Breast epithelium (tissue), 4 donors: Measurements from ENCODE around the gene C6orf120. TPM values are rescaled to one million over a fixed set of nuclear protein-coding genes. Genes with fewer than 3 reads are reported as not detected.

Experiments
- DNase-seq, 2 donors: peaks; one replicate each; pipeline ENCODE4 v3.0.0-alpha.2; 2019; ENCODE audit warnings: low spot score in 2 of 2
- H3K27ac ChIP-seq, 2 donors: fragments of 200-600 bp; sonication (generic) in 1 of 2; one replicate each; pipeline ENCODE4 v1.5.1; 2016 to 2019; ENCODE audit warnings: mild to moderate bottlenecking in 1 of 2
- H3K27me3 ChIP-seq, 2 donors: fragments of 200-600 bp; sonication (generic) in 1 of 2; one replicate each; pipeline versions ENCODE4 v1.5.1 to v1.6.0; 2017 to 2019; ENCODE audit warnings: control low read depth in 1 of 2, mild to moderate bottlenecking in 1 of 2
- H3K36me3 ChIP-seq: fragments of 200-600 bp; one replicate; pipeline ENCODE4 v1.5.1; 2019
- H3K4me1 ChIP-seq, 2 donors: fragments of 200-600 bp; sonication (generic); one replicate each; pipeline ENCODE4 v1.5.1; 2016 to 2019; ENCODE audit warnings: control low read depth in 1 of 2
- H3K4me3 ChIP-seq, 3 donors: fragments of 200-600 bp; sonication (generic); 1 replicate in 2 of 3; 2 replicates in 1 of 3; pipeline ENCODE4 v1.5.1; 2016 to 2019; ENCODE audit warnings: mild to moderate bottlenecking in 3 of 3, moderate library complexity in 2 of 3
- H3K9me3 ChIP-seq, 2 donors: fragments of 200-600 bp; sonication (generic) in 1 of 2; one replicate each; pipeline ENCODE4 v1.5.1; 2016 to 2019; ENCODE audit warnings: control low read depth in 1 of 2
- POLR2A ChIP-seq: fragments of 450-650 bp; IDR thresholded peaks from one replicate; pipeline ENCODE4 v1.6.1; 2016; ENCODE audit warnings: antibody characterized with exemption, mild to moderate bottlenecking, moderate library complexity
- POLR2AphosphoS5 ChIP-seq, 3 donors: sonication (generic); formaldehyde crosslinking; IDR thresholded peaks; one replicate each; pipeline ENCODE4 v1.6.1; 2017; ENCODE audit warnings: antibody characterized with exemption in 3 of 3
- intact Hi-C: fragments of 100-400 bp; cut with DNase I; formaldehyde crosslinking; loops from one replicate; pipeline ENCODE4 v1.15.1; 2023; ENCODE audit warnings: low total_unique reads
- total RNA-seq, 3 donors: library from RNA; depleted of rRNA; stranded (reverse); fragments of >200 nt; gene quantifications; one replicate each; pipeline ENCODE4 v1.1.0, GENCODE V29; 2016
- TF ChIP-seq, protein P1 (sequence below), 3 donors: fragments of 450-650 bp; IDR thresholded peaks; one replicate each; pipeline ENCODE4 v1.5.1; 2016 to 2017; ENCODE audit warnings: antibody characterized with exemption in 3 of 3, mild to moderate bottlenecking in 3 of 3, moderate library complexity in 3 of 3

Gene C6orf120
- total RNA-seq, 3 donors from 2014 or later = 29.5 to 49.0 (median 33.4) TPM

DNA sequence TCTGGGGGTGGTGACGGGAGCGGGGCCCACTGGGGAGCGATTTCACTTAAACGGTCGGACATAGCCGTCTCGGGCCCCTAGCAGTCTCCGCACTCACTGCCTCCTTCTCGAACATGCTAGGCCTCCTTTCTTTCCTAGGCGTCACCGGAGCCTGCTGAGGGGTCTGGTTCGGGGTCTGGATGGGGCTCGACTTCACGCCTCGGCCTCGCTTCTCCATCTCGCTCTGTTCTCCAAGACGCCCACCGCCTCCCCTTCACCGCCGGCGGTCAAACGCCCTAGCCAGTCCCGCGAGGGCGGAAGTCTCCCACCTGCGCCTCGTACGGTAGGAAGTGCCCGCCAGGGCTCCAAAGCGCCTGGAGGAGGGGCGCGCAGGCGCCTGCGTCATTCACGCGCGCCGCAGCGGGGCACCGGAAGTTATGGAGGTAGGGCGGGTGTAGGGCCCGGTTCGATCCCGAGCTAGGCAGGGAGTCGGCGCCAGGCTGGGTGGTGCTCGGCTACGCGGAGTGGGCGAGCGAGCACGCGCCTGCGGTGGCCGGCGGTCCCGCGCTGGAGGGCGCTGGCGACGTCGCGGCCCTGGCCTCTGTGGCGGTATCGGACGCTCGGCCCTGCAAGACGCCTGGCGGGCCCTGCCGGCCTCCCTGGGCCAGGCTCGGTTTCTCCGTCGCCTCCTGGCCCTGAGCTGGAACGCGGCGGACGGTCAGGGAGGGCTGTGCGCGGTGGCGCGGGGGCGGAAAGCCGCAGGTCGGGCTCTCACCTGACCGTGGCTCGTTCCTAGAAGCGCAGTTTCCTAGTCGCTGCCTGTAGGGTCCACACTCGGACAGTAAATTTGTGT is 49.5 kb downstream of the C6orf120 start, which contains the start of the genes DYNLT2 and ERMARD:
Gene DYNLT2, minus strand, starts transcription at position 331 of the 832 bp plus-strand sequence. Its CDS starts 114 bp downstream, at position 217.
Gene ERMARD, plus strand, starts transcription at position 381 of the 832 bp plus-strand sequence. Its CDS starts 36 bp downstream, at position 417.
- no peaks in the 10 kb centered on the region for H3K36me3 ChIP-seq
- H3K27ac ChIP-seq = peak within 1 kb of the TSS; percentile 96
- DNase-seq = peak; percentile 86 to 92
- intact Hi-C loops = no loop called here
- H3K4me3 ChIP-seq = peak within 1 kb of the TSS; percentile 76 to 90 (median 77)
- peaks cover 0 to 16% of the 10 kb centered on the region in 2 donors for H3K4me1 ChIP-seq
- TF ChIP-seq POLR2A = peak; percentile 81
- TF ChIP-seq POLR2AphosphoS5 (IDR thresholded peaks at IDR 0.05) = peak; percentile 87 to 97 (median 96)
- TF ChIP-seq, protein P1, sequence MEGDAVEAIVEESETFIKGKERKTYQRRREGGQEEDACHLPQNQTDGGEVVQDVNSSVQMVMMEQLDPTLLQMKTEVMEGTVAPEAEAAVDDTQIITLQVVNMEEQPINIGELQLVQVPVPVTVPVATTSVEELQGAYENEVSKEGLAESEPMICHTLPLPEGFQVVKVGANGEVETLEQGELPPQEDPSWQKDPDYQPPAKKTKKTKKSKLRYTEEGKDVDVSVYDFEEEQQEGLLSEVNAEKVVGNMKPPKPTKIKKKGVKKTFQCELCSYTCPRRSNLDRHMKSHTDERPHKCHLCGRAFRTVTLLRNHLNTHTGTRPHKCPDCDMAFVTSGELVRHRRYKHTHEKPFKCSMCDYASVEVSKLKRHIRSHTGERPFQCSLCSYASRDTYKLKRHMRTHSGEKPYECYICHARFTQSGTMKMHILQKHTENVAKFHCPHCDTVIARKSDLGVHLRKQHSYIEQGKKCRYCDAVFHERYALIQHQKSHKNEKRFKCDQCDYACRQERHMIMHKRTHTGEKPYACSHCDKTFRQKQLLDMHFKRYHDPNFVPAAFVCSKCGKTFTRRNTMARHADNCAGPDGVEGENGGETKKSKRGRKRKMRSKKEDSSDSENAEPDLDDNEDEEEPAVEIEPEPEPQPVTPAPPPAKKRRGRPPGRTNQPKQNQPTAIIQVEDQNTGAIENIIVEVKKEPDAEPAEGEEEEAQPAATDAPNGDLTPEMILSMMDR (IDR thresholded peaks at IDR 0.05) = peak in 2 of 3 donors; percentile 34 to 58
- H3K9me3 ChIP-seq = no peaks in the 10 kb centered on the region
- H3K27me3 ChIP-seq = no peaks in the 10 kb centered on the region

DNA sequence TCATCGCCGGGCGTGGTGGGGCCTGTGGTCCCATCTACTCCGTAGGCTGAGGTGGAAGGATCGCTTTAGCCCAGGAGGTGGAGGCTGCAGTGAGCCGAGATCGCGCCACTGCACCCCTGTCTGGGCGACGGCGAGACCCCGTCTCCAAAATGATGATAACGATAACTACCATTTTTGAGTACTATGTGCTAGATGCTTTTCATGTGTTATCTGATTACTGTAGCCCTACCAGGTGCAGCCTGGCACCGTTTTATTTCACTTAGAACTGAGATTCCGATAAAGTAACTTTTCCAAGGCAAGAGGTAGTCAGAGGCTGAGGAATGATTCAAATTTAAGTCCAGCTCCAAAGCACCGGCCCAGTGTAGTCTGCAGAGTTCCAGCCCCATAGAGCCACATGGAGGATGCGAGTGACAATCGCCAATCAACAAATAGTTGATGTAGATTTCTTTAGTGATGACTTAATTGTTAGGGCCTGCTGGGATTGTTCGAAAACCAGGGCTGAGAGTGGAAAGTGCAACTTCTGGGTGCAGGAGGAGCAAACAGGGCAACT is 50.2 kb downstream of the C6orf120 start:
- Histone ChIP-seq H3K27ac (peak overlapping the region; percentile 96), H3K36me3 (no peaks in the 10 kb centered on the region), H3K4me1 (peaks cover 0 to 16% of the 10 kb centered on the region in 2 donors), H3K4me3 (peak overlapping the region; percentile 76 to 90 (median 77)), H3K9me3 (no peaks in the 10 kb centered on the region), H3K27me3 (no peaks in the 10 kb centered on the region)
- intact Hi-C loops = no loop called here
- TF ChIP-seq, protein P1 (IDR thresholded peaks at IDR 0.05) = no peak
- TF ChIP-seq POLR2AphosphoS5 (IDR thresholded peaks at IDR 0.05) (no peak), POLR2A (no peak)
- DNase-seq = no peak

Other genes starting within 250 kb of the C6orf120 start
- gene WDR27, start 97 bp upstream of the C6orf120 start, total RNA-seq = 10 to 100 TPM; 21.3 to 68.6 (median 56.4) TPM
- gene PHF10, start 22.4 kb downstream of the C6orf120 start, total RNA-seq = 10 to 100 TPM; 50.1 to 79.2 (median 61.6) TPM
- 1 to 10 TPM; 1.9 to 2.6 (median 2.3) TPM for gene DYNLT2, start 49.4 kb downstream of the C6orf120 start, total RNA-seq
- 10 to 100 TPM; 20.6 to 31.0 (median 27.7) TPM for gene ERMARD, start 49.5 kb downstream of the C6orf120 start, total RNA-seq